BLaER1 (cell line): Measurements from ENCODE around the gene ROR1.
A peak's percentile ranks its signal among the peaks of the same experiment; 100 is the strongest.

Source experiments
- H3K27ac ChIP-seq: shearing (Covaris generic); formaldehyde crosslinking; 2 replicates; pipeline ENCODE4 v1.8.1; 2022
- H3K27me3 ChIP-seq: shearing (Covaris generic); formaldehyde crosslinking; 2 replicates; pipeline ENCODE4 v1.8.1; 2022
- H3K36me3 ChIP-seq: shearing (Covaris generic); formaldehyde crosslinking; 2 replicates; pipeline ENCODE4 v1.8.1; 2022
- H3K4me1 ChIP-seq: shearing (Covaris generic); formaldehyde crosslinking; 2 replicates; pipeline ENCODE4 v1.8.1; 2022
- H3K4me2 ChIP-seq: shearing (Covaris generic); formaldehyde crosslinking; 2 replicates; pipeline ENCODE4 v1.8.1; 2022
- H3K4me3 ChIP-seq: shearing (Covaris generic); formaldehyde crosslinking; 2 replicates; pipeline ENCODE4 v1.8.1; 2022
- H3K9ac ChIP-seq: shearing (Covaris generic); formaldehyde crosslinking; 2 replicates; pipeline ENCODE4 v1.8.1; 2022
- H3K9me3 ChIP-seq: shearing (Covaris generic); formaldehyde crosslinking; 2 replicates; pipeline ENCODE4 v1.8.1; 2022
- H4K20me1 ChIP-seq: shearing (Covaris generic); formaldehyde crosslinking; 2 replicates; pipeline ENCODE4 v1.8.1; 2022
- Cebpa-rat ChIP-seq: shearing (Covaris generic); IDR thresholded peaks from 2 replicates; pipeline ENCODE4 v1.8.1; 2022

The ROR1 gene

GRCh38 chr1:64004451-64005025 is 230.7 kb downstream of the ROR1 start:
- Histone ChIP-seq H3K36me3 (no peaks in the 10 kb centered on the region), H3K4me3 (no peak overlapping the region), H4K20me1 (no peaks in the 10 kb centered on the region), H3K9me3 (no peaks in the 10 kb centered on the region), H3K9ac (no peak overlapping the region), H3K4me2 (no peak overlapping the region), H3K27me3 (no peaks in the 10 kb centered on the region), H3K4me1 (peaks cover 8% of the 10 kb centered on the region; the same call in 1 of the 2 replicates), H3K27ac (no peak overlapping the region)
- TF ChIP-seq Cebpa-rat, result no peak

DNA sequence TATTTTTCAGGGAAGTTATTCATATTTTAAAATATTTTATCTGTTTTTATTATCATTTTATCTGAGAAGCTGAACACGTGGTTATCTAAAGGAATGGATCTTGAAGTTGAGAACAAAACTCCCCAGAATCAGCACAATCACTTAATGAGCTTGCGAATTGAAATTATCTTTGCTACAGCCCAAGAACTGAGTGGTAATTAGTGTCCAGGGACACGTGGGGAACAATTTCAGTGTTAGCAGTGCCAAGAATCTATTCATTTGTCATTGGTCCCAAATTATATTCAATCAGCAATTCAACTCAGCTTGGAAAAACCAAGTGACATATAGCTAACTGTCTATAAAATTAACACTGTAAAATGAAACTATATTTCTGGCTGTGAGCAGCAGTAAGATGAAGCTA is 232.0 kb downstream of the ROR1 start:
- Histone ChIP-seq H3K36me3 (no peaks in the 10 kb centered on the region), H3K4me2 (no peak overlapping the region), H3K4me3 (no peak overlapping the region), H3K27ac (no peak overlapping the region), H3K27me3 (no peaks in the 10 kb centered on the region), H4K20me1 (no peaks in the 10 kb centered on the region), H3K9me3 (no peaks in the 10 kb centered on the region), H3K9ac (no peak overlapping the region), H3K4me1 (peaks cover 8% of the 10 kb centered on the region; the same call in 1 of the 2 replicates)
- no peak for TF ChIP-seq Cebpa-rat

GRCh38 chr1:64006276-64007051 is 232.6 kb downstream of the ROR1 start:
- no peaks in the 10 kb centered on the region for H3K27me3 ChIP-seq
- H3K9ac ChIP-seq, result no peak overlapping the region
- no peak overlapping the region; the same call in 1 of the 2 replicates for H3K4me2 ChIP-seq
- no peak overlapping the region for H3K27ac ChIP-seq
- TF ChIP-seq Cebpa-rat, result no peak
- H4K20me1 ChIP-seq, result no peaks in the 10 kb centered on the region
- H3K4me1 ChIP-seq, result peaks cover 8% of the 10 kb centered on the region; the same call in 1 of the 2 replicates
- no peaks in the 10 kb centered on the region for H3K9me3 ChIP-seq
- no peaks in the 10 kb centered on the region for H3K36me3 ChIP-seq
- no peak overlapping the region for H3K4me3 ChIP-seq

GRCh38 chr1:64010316-64010715 is 236.5 kb downstream of the ROR1 start:
- no peak overlapping the region for H3K27ac ChIP-seq
- no peak for TF ChIP-seq Cebpa-rat
- H3K27me3 ChIP-seq, result no peaks in the 10 kb centered on the region
- no peaks in the 10 kb centered on the region for H3K9me3 ChIP-seq
- H3K36me3 ChIP-seq, result no peaks in the 10 kb centered on the region
- no peak overlapping the region for H3K4me2 ChIP-seq
- H3K9ac ChIP-seq, result no peak overlapping the region
- no peaks in the 10 kb centered on the region for H4K20me1 ChIP-seq
- peaks cover 8% of the 10 kb centered on the region; the same call in 1 of the 2 replicates for H3K4me1 ChIP-seq
- H3K4me3 ChIP-seq, result no peak overlapping the region

DNA sequence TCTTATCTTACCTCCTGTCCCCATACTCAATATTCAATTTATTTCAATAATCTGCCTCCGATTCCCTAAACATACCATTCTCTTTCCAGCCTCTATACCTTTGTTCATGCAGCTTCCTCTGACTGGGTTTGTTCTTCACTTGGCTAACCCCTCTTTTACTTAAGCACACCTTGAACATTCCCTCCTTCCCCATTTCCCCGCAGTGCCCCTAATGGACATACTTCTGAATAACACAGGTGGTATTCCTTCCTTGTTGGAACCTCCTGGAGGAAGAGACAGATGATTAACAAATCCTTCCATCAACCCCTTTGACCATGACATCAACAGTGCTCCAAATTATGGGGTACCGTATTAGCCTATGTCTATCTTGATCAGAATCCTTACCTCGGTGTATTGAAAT is 239.6 kb downstream of the ROR1 start:
- Histone ChIP-seq H3K4me3 (no peak overlapping the region), H3K9me3 (no peaks in the 10 kb centered on the region), H3K36me3 (no peaks in the 10 kb centered on the region), H3K4me1 (no peaks in the 10 kb centered on the region), H3K4me2 (no peak overlapping the region), H3K27ac (no peak overlapping the region), H3K27me3 (no peaks in the 10 kb centered on the region), H3K9ac (no peak overlapping the region), H4K20me1 (no peaks in the 10 kb centered on the region)
- TF ChIP-seq Cebpa-rat, result no peak

- H3K27ac ChIP-seq, result no peak overlapping the region
- H4K20me1 ChIP-seq, result no peaks in the 10 kb centered on the region
- H3K4me2 ChIP-seq, result 0 out of 2 replicates have a peak overlapping the region, but pooled peaks have one; percentile 11
- peaks cover 5% of the 10 kb centered on the region; the same call in 1 of the 2 replicates for H3K4me1 ChIP-seq
- no peaks in the 10 kb centered on the region for H3K9me3 ChIP-seq
- no peak overlapping the region for H3K4me3 ChIP-seq
- H3K27me3 ChIP-seq, result no peaks in the 10 kb centered on the region
- H3K36me3 ChIP-seq, result no peaks in the 10 kb centered on the region
- TF ChIP-seq Cebpa-rat, result no peak
- H3K9ac ChIP-seq, result no peak overlapping the region
Observed at GRCh38 chr1:64019818-64020217, 246.0 kb downstream of the ROR1 start.

GRCh38 chr1:64021066-64021465 is 247.2 kb downstream of the ROR1 start:
- Histone ChIP-seq H3K9me3 (no peaks in the 10 kb centered on the region), H3K4me2 (no peak overlapping the region), H4K20me1 (no peaks in the 10 kb centered on the region), H3K4me3 (no peak overlapping the region), H3K9ac (no peak overlapping the region), H3K36me3 (no peaks in the 10 kb centered on the region), H3K27me3 (no peaks in the 10 kb centered on the region), H3K4me1 (peaks cover 5% of the 10 kb centered on the region; the same call in 1 of the 2 replicates), H3K27ac (no peak overlapping the region)
- no peak for TF ChIP-seq Cebpa-rat

DNA sequence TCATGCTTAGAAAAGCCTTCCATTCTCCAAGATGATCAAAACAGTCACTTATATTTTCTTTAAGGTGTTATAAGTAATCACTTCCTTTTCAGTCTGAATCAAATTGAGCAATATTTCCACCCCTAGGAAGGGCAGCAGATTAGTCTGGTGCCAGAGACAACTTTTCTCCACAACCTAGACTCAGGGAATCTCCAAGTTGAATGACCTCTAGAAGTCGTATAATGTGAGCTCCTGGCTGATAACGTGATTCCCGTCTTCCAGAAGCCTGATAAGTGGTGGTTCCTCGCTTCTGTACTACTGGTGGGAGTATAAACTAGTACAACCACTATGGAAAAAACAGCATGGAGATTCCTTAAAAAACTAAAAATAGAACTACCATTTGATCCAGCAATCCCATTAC is 251.2 kb downstream of the ROR1 start:
- Histone ChIP-seq H3K27ac (no peak overlapping the region), H3K9ac (no peak overlapping the region)

DNA sequence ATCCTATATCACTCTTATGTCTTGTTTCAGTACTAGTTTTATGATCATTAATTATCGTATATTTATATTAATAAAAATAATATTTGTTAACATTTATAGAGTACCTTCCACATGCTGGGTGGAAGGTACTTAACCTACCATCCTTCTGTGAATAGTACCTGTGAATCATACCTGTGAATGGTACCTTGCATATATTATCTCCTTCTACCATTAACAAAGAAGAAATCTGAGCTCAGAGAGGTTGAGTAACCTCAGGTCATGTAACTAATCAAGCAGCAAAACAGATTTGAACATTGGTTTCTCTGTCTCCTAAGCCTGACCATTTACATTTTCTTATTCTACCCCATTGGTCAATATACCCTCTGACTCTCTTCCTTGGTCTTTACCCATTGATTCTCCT is 255.2 kb downstream of the ROR1 start:
- Histone ChIP-seq H3K9me3 (peaks cover 8% of the 10 kb centered on the region), H3K4me2 (no peak overlapping the region), H3K4me1 (no peaks in the 10 kb centered on the region), H3K36me3 (no peaks in the 10 kb centered on the region), H3K9ac (no peak overlapping the region), H3K4me3 (no peak overlapping the region), H4K20me1 (no peaks in the 10 kb centered on the region), H3K27ac (no peak overlapping the region), H3K27me3 (no peaks in the 10 kb centered on the region)
- no peak for TF ChIP-seq Cebpa-rat

More for the DNA sequence above, 251.2 kb downstream of the ROR1 start:
- Histone ChIP-seq H3K27me3 (no peaks in the 10 kb centered on the region), H3K4me1 (peaks cover under 1% of the 10 kb centered on the region; the same call in 1 of the 2 replicates), H3K36me3 (no peaks in the 10 kb centered on the region), H4K20me1 (no peaks in the 10 kb centered on the region), H3K4me2 (no peak overlapping the region), H3K9me3 (peaks cover 8% of the 10 kb centered on the region), H3K4me3 (no peak overlapping the region)
- no peak for TF ChIP-seq Cebpa-rat

DNA sequence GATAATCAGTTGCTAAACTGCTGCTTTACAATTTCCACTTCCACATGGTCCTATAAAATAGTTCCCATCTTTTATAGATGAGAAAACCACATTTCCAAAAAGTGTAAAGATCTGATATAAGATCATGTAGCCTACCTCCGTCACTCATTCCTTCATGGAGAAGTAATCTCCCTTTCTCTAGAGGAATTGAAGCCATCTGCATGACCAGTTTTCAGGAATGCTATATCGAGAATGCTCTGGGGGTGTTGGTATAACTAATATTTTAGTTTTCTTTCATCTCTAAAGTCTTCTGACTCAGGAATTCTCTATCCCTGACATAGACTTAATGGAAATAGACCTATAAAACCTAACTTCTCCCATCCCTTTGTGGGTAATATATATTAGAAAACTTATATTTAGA is 256.6 kb downstream of the ROR1 start:
- H3K4me2 ChIP-seq, result no peak overlapping the region
- H3K36me3 ChIP-seq, result no peaks in the 10 kb centered on the region
- H3K4me3 ChIP-seq, result no peak overlapping the region
- H3K27ac ChIP-seq, result no peak overlapping the region
- no peaks in the 10 kb centered on the region for H3K4me1 ChIP-seq
- H3K9me3 ChIP-seq, result peaks cover 8% of the 10 kb centered on the region
- no peaks in the 10 kb centered on the region for H4K20me1 ChIP-seq
- H3K9ac ChIP-seq, result no peak overlapping the region
- TF ChIP-seq Cebpa-rat, result no peak
- no peaks in the 10 kb centered on the region for H3K27me3 ChIP-seq
